GM19463 (cell line): ENCODE measurements around the gene YIPF2.
A peak's percentile ranks its signal among the peaks of the same experiment; 100 is the strongest.
"Not testable (repeated sequence)": the region's sequence is repeated elsewhere in the genome, so short reads cannot be mapped to it uniquely, and the experiment has no call there.

Source experiments
- ATAC-seq: cut with Tn5 transposase; IDR thresholded peaks from one replicate; pipeline ENCODE4 v1.9.1; 2021; ENCODE audit warnings: mild to moderate bottlenecking, moderate library complexity; ENCODE audit not compliant: unreplicated experiment

Gene YIPF2

DNA sequence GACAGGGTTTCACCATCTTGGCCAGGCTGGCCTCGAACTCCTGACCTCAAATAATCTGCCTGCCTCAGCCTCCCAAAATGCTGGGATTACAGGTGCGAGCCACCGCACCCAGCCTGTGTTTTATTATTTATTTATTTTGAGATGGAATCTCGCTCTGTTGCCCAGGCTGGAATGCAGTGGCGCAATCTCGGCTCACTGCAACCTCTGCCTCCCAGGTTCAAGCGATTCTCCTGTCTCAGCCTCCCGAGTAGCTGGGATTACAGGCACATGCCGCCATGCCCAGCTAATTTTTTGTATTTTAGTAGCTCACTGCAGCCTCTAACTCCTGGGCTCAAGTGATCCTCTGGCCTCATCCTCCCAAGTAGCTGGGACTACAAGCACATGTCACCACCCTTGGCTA, 50.8 kb downstream of the YIPF2 start:
- ATAC-seq: not testable (repeated sequence)

DNA sequence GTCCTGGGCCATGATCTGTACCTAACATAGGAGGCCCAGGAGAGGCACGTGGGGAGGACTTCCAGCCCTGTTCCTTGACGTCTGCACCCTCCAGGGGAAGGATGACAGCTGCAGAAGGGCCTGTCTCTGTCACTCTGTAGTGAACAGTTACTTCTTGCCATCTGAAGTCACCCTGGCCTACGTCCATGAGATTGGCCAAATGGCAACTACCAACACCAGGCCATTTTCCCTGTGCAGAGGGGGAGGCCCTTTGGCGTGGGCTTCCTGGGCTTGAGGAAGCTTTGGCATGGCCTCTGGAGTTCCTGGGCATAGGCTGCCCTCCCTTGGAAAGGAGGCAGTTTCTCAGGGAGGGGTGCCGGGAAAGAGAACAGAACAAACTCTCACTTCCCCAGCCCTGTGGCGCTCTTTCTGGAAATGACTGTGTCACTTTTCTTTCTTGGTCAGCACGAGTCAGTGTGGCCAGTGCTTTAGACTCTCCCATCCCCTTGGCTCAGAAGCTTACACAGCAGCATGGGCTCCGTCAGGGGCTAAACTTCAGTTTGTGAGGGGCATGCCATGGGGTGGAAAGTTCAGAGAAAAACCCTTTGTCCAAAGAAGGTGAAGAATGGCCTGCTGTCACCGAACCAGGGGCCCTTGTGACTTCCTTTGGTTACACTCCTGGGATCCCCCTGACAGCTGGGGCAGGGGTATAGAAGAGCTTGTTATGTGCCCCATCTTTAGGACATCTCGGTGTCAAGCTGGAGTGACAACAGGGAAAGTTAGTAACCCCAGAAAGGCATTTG, 51.8 kb downstream of the YIPF2 start:
- peak; percentile 65 for ATAC-seq

DNA sequence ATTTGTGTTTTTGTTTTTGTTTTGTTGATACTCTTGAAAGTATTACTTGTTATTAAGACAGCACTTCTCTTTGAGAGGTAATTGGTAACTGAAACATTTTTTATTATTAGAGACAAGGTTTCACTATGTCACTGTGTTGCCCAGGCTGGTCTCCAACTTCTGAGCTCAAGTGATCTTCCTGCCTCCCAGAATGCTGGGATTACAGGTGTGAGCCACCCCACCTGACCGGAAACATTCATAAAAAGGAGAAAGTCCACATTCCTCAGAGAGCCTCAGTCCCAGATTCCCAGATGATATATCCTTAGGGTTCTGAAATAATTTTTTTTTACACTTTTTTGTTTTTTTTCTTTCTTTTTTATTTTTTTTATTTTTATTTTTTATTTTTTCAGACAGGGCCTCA, 54.4 kb downstream of the YIPF2 start:
- no peak for ATAC-seq

- no peak for ATAC-seq
Observed at GRCh38 chr19:10872546-10873107, 55.8 kb downstream of the YIPF2 start.
